Measurements from ENCODE around the gene CIAO2B. TPM values are rescaled to one million over a fixed set of nuclear protein-coding genes. Genes with fewer than 3 reads are reported as not detected.

CIAO2B gene
- total RNA-seq, 1 donor from 2014 or later = 69.4 TPM

- peaks cover 4% of the 10 kb centered on the region for H3K36me3 ChIP-seq
- H3K27me3 ChIP-seq = no peaks in the 10 kb centered on the region
- H3K27ac ChIP-seq = no peak overlapping the region
- no peak for DNase-seq
- intact Hi-C loops (cut with DNase I) = no loop called here
- TF ChIP-seq CTCF (IDR thresholded peaks at IDR 0.05) = no peak
- H3K9me3 ChIP-seq = no peaks in the 10 kb centered on the region
- ATAC-seq = no peak
- H3K4me1 ChIP-seq = peaks cover 6% of the 10 kb centered on the region
- H3K4me3 ChIP-seq = no peak overlapping the region
These were observed 40.1 kb downstream of the CIAO2B start for GRCh38 chr16:66894055-66894454.

GRCh38 chr16:66891797-66892196 lies 42.4 kb downstream of the CIAO2B start:
- Histone ChIP-seq H3K27me3 (no peaks in the 10 kb centered on the region), H3K9me3 (no peaks in the 10 kb centered on the region), H3K27ac (no peak overlapping the region), H3K4me3 (no peak overlapping the region), H3K4me1 (no peaks in the 10 kb centered on the region), H3K36me3 (peaks cover 11% of the 10 kb centered on the region)
- ATAC-seq (no peak), DNase-seq (no peak)
- no peak for TF ChIP-seq CTCF (IDR thresholded peaks at IDR 0.05)
- intact Hi-C loops (cut with DNase I) = no loop called here

GRCh38 chr16:66891360-66891759 lies 42.8 kb downstream of the CIAO2B start:
- no peaks in the 10 kb centered on the region for H3K9me3 ChIP-seq
- no peaks in the 10 kb centered on the region for H3K27me3 ChIP-seq
- no peak overlapping the region for H3K27ac ChIP-seq
- no peaks in the 10 kb centered on the region for H3K4me1 ChIP-seq
- TF ChIP-seq CTCF (IDR thresholded peaks at IDR 0.05) = no peak
- DNase-seq = no peak
- peaks cover 15% of the 10 kb centered on the region for H3K36me3 ChIP-seq
- ATAC-seq = no peak
- intact Hi-C loops (cut with DNase I) = no loop called here
- H3K4me3 ChIP-seq = no peak overlapping the region

GRCh38 chr16:66890799-66891198 lies 43.4 kb downstream of the CIAO2B start:
- Histone ChIP-seq H3K9me3 (no peaks in the 10 kb centered on the region), H3K27ac (no peak overlapping the region), H3K4me3 (no peak overlapping the region), H3K36me3 (peaks cover 20% of the 10 kb centered on the region), H3K4me1 (no peaks in the 10 kb centered on the region), H3K27me3 (no peaks in the 10 kb centered on the region)
- intact Hi-C loops (cut with DNase I) = no loop called here
- no peak for TF ChIP-seq CTCF (IDR thresholded peaks at IDR 0.05)
- DNase-seq (no peak), ATAC-seq (no peak)

- no peak overlapping the region for H3K27ac ChIP-seq
- intact Hi-C loops (cut with DNase I) = no loop called here
- no peaks in the 10 kb centered on the region for H3K4me1 ChIP-seq
- no peak for TF ChIP-seq CTCF (IDR thresholded peaks at IDR 0.05)
- no peak overlapping the region for H3K4me3 ChIP-seq
- peaks cover 32% of the 10 kb centered on the region for H3K36me3 ChIP-seq
- no peaks in the 10 kb centered on the region for H3K27me3 ChIP-seq
- peak; percentile 60 for ATAC-seq
- no peaks in the 10 kb centered on the region for H3K9me3 ChIP-seq
- DNase-seq = no peak
These were observed 44.6 kb downstream of the CIAO2B start for GRCh38 chr16:66889622-66890021.

Measured in upper lobe of right lung (tissue), 1 donor.